Retinal pigment epithelial cell (primary cell): ENCODE measurements around the gene FNDC3B.

ENCODE experiments used
- DNase-seq: peaks from one replicate; pipeline ENCODE4 v3.0.0-alpha.2; 2010; ENCODE audit warnings: low read depth
- H3K4me3 ChIP-seq: 2 replicates; pipeline ENCODE4 v1.5.1; 2011; ENCODE audit warnings: mild to moderate bottlenecking, low read length, control low read depth, moderate library complexity
- CTCF ChIP-seq: conservative IDR thresholded peaks from 2 replicates; pipeline ENCODE4 v1.5.1; 2011; ENCODE audit warnings: low read depth, low read length, control low read depth, inconsistent platforms

Gene FNDC3B

GRCh38 chr3:172125053-172125452 lies 85.7 kb downstream of the FNDC3B start:
- H3K4me3 ChIP-seq, result no peak overlapping the region
- DNase-seq, result no peak
- no peak for TF ChIP-seq CTCF

- no peak for DNase-seq
These were observed 86.6 kb downstream of the FNDC3B start for GRCh38 chr3:172125963-172126457.

GRCh38 chr3:172126741-172127140 lies 87.4 kb downstream of the FNDC3B start:
- DNase-seq, result no peak
- H3K4me3 ChIP-seq, result no peak overlapping the region
- no peak for TF ChIP-seq CTCF

More at GRCh38 chr3:172125963-172126457, 86.6 kb downstream of the FNDC3B start:
- H3K4me3 ChIP-seq, result no peak overlapping the region
- no peak for TF ChIP-seq CTCF

- DNase-seq, result no peak
- no peak overlapping the region for H3K4me3 ChIP-seq
- no peak for TF ChIP-seq CTCF
These were observed 87.8 kb downstream of the FNDC3B start for GRCh38 chr3:172127141-172127540.

GRCh38 chr3:172127929-172128580 lies 88.7 kb downstream of the FNDC3B start:
- H3K4me3 ChIP-seq, result no peak overlapping the region
- no peak for TF ChIP-seq CTCF
- no peak for DNase-seq

GRCh38 chr3:172128858-172129257 lies 89.5 kb downstream of the FNDC3B start:
- H3K4me3 ChIP-seq, result no peak overlapping the region
- DNase-seq, result no peak
- TF ChIP-seq CTCF, result no peak

- TF ChIP-seq CTCF, result no peak
- DNase-seq, result no peak
- H3K4me3 ChIP-seq, result no peak overlapping the region
These were observed 90.1 kb downstream of the FNDC3B start for GRCh38 chr3:172129498-172129849.
